ENCODE results near the gene BDKRB1.

BDKRB1 gene

DNA sequence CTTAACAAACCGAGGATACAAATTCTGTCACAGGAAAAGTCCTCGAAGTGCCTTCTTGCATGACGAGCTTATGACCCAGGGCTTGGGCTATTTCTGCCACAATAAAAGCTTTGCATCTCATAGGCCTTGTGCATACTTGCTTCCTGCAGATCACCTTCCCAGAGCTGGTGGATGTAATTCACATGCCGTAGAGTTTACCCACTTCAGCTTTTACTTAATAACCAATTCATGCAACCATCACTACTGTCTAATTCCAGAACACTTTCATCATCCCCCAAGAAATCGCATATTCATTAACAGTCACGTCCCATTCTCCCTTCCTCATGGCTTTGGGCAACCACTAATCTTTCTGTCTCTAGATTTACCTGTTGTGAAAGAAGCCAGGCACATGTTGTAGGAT is 9.0 kb upstream of the BDKRB1 start:
- Mint-ChIP-seq H3K27me3 (no peaks in the 10 kb centered on the region), H3K4me1 (no peaks in the 10 kb centered on the region), H3K27ac (no peak overlapping the region), H3K4me3 (no peak overlapping the region), H3K36me3 (no peaks in the 10 kb centered on the region), H3K9me3 (no peaks in the 10 kb centered on the region)

DNA sequence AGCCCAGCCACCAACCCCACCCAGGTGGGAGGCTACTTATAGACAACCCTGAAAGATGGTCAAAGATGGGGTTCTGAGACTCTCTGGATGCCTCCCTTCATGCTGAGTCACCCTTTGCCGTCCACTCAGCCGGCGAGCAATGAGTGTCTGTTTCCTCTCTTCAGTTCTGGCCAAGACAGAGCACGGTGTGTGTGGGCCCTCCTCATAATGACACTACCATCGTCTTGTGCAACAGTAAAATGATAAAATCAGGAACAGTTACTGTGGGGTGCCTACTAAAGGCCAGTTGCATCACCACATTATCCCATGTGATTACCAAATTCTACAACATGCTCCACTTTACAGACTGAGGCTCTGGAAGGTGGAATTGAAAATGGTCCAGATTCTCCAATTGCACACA is 7.0 kb upstream of the BDKRB1 start:
- no peak overlapping the region for H3K27ac Mint-ChIP-seq
- H3K4me3 Mint-ChIP-seq, result no peak overlapping the region
- peaks cover 2% of the 10 kb centered on the region for H3K27me3 Mint-ChIP-seq
- no peaks in the 10 kb centered on the region for H3K36me3 Mint-ChIP-seq
- no peaks in the 10 kb centered on the region for H3K4me1 Mint-ChIP-seq
- H3K9me3 Mint-ChIP-seq, result no peaks in the 10 kb centered on the region

DNA sequence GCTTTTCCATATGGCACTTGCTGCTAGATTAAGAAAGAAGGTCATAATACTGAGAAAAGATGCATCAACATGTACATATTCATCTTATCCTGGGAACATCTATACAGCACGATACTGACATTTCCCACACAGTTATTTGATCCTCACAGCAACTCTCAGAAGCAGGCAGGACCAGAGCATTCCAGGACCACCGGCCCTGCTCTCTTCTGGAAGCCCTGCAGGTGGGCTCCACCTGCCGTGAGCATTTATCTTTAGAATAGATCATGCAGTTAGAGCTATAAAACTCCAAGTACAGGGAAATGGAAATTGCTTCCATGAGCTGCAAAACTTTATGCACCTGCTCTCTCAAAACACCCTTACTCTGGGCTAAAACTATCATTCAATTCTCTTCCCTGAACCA is 5.5 kb upstream of the BDKRB1 start:
- Mint-ChIP-seq H3K27ac (no peak overlapping the region), H3K9me3 (no peaks in the 10 kb centered on the region), H3K27me3 (peaks cover 2% of the 10 kb centered on the region), H3K4me3 (no peak overlapping the region), H3K4me1 (no peaks in the 10 kb centered on the region), H3K36me3 (no peaks in the 10 kb centered on the region)

DNA sequence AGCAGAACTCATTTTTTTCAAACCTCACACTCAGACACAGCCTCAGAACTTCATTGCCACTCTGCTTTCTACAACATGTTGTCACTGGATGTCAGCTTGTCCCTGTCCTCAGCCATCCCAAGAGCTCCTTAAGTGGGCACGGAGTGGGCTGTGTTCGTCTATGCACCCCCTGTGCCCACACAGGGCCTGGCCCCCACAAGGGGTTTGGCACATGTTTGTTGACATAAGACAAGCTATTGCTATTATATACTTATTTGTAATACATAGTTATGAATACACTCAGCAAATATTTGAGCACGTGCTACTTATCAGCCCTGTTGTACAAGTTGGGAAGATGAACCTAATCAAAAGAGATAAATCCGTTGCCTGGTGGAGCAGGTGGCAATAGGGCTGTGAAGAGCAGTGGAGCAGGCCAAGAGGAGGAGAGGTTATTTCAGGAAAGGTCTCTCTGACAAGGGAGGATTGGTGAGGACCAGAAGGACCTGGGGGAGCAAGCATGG is 4.3 kb upstream of the BDKRB1 start:
- Mint-ChIP-seq H3K9me3 (no peaks in the 10 kb centered on the region), H3K27me3 (peaks cover 2% of the 10 kb centered on the region), H3K36me3 (no peaks in the 10 kb centered on the region), H3K4me1 (no peaks in the 10 kb centered on the region), H3K27ac (no peak overlapping the region), H3K4me3 (no peak overlapping the region)

DNA sequence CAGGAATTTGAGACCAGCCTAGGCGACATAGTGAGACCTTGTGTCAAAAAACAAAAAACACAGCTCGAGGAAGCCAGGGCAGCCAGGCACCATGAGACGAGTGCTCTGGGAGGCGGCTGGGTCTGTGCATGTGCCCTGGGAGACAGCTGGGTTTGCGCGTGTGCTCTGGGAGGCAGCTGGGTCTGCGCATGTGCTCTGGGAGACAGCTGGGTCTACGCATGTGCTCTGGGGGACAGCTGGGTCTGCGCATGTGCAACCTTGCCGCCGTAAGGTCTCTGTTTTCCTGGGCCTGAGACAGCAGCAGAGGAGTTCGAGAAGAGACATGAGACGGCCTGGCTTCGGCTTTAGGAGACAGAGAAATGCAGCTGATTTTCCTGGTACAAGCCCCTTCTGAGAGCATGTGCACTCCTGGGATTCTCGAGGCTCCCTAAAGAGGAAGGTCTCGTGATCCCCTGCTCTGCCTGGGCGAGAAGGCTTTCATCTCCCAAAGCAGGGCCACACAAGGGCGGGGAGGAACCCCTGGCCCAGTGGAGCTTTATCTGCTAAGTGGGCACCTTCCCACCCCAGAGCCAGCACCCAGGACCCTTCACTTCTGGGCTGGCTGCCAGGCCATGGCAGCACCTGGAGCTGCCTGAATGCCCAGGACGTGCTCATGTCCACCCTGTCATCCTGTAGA is 3.5 kb upstream of the BDKRB1 start:
- Mint-ChIP-seq H3K27ac (no peak overlapping the region), H3K4me3 (no peak overlapping the region), H3K4me1 (no peaks in the 10 kb centered on the region), H3K27me3 (peaks cover 2% of the 10 kb centered on the region), H3K9me3 (no peaks in the 10 kb centered on the region), H3K36me3 (no peaks in the 10 kb centered on the region)

DNA sequence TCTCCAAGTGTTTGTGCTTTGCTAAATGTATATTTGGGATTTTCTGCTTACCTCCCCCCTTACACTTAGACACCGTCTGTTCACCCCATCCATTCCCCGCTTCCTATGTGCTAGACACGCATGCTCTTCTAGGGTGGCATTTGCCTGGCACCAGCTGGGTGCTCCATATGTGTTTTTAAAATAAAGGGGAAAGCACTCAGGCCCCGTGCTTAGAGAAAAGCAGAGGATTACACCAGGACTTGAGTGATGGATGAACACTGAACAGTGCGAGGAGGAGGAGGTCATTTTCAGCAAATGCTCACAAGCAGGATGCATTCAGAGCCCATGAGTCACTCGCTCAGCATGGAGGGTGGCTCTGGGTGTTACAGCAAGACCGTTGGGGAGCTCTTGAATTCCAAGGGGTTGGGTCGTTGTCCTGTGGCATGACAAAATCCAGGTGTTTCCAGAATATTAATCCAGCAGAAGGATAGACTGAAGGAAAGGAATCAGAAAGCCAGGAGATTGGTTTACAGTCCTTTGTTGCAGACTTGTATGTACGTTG is 2.9 kb upstream of the BDKRB1 start:
- Mint-ChIP-seq H3K4me1 (no peaks in the 10 kb centered on the region), H3K27ac (no peak overlapping the region), H3K9me3 (no peaks in the 10 kb centered on the region), H3K36me3 (no peaks in the 10 kb centered on the region), H3K4me3 (no peak overlapping the region), H3K27me3 (peaks cover 4% of the 10 kb centered on the region)

DNA sequence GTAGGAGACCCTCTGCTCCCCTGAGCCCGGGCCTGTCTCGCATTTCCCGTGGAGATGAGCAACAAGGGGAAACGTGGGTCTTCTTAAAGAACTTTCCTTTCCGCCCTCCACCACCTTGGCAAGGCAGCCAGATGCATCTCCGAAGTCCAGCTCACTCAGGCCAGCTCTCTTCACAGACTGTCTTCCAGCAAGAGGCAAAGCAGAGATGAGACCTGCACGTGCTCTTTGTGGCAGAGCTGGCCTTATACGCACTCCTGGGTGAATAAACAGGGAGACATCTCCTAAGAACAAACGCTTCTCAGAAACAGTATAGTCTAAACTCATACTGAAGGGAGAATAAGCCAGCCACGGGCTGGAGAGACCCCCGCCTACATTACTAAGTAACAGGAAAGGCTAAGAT is 1.3 kb upstream of the BDKRB1 start:
- peaks cover 6% of the 10 kb centered on the region for H3K27me3 Mint-ChIP-seq
- no peak overlapping the region for H3K4me3 Mint-ChIP-seq
- no peak overlapping the region for H3K27ac Mint-ChIP-seq
- H3K36me3 Mint-ChIP-seq, result no peaks in the 10 kb centered on the region
- no peaks in the 10 kb centered on the region for H3K4me1 Mint-ChIP-seq
- no peaks in the 10 kb centered on the region for H3K9me3 Mint-ChIP-seq

DNA sequence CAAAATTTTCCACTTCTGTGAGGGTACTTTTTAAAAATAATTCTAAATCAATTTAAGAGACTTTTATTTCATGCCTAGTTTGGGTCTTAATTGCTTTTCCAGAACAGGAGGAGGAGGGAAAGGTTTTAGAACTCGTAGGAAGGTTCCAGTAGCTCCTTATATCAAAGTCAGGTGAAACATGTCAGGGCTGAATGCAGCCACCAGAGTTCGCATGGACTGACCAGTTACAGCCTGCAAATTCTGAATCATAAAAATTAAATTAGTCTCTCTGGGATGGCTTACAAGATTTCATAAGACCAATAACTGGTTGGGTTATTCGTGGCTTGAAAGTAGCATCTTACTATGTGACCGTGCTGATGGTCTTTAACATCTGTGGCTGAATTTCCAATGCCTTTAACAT is 397 bp downstream of the BDKRB1 start:
- H3K4me3 Mint-ChIP-seq, result no peak overlapping the region
- no peaks in the 10 kb centered on the region for H3K4me1 Mint-ChIP-seq
- no peak overlapping the region for H3K27ac Mint-ChIP-seq
- H3K27me3 Mint-ChIP-seq, result peaks cover 6% of the 10 kb centered on the region
- no peaks in the 10 kb centered on the region for H3K36me3 Mint-ChIP-seq
- H3K9me3 Mint-ChIP-seq, result no peaks in the 10 kb centered on the region

DNA sequence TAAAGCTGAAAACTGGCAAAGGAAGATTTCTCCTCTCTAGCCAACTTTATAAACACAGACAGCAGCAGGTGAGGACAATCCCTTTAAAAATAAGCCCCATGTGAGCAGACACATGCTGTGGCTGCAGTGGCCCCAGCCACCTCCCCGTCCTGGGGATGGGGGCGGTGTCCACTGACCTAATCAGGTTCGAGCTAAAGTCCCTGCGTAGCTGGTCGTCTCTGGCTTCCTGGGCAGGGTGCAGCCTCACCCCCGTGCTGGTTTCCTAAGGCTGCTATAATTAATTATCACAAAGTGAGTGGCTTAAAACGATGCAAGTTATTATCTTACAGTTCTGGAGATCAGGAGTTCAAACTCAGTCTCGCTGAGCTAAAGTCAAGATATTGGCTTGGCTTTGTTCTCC is 1.0 kb downstream of the BDKRB1 start:
- Mint-ChIP-seq H3K4me1 (no peaks in the 10 kb centered on the region), H3K27me3 (peaks cover 6% of the 10 kb centered on the region), H3K36me3 (no peaks in the 10 kb centered on the region), H3K27ac (no peak overlapping the region), H3K9me3 (no peaks in the 10 kb centered on the region), H3K4me3 (no peak overlapping the region)

DNA sequence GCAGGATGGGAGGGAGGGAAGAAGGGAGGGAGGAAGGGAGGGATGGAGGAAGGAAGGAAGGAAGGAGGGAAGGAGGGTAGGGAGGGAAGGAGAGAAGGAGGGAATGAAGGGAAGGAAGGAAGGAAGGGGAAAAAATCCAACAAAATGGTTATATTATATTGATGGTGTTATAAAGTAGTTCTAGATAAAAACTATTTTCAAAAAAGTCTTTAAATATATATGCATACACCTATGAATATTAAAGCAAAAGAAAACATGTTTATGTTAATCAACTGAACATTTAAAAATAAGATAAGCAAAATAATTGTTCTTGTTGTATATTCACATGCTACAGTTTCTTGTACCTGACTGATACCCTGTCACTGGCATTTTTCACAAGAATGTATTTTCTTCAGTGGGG is 1.9 kb downstream of the BDKRB1 start:
- no peaks in the 10 kb centered on the region for H3K36me3 Mint-ChIP-seq
- no peak overlapping the region for H3K4me3 Mint-ChIP-seq
- no peaks in the 10 kb centered on the region for H3K9me3 Mint-ChIP-seq
- no peaks in the 10 kb centered on the region for H3K4me1 Mint-ChIP-seq
- H3K27ac Mint-ChIP-seq, result no peak overlapping the region
- H3K27me3 Mint-ChIP-seq, result peaks cover 6% of the 10 kb centered on the region

DNA sequence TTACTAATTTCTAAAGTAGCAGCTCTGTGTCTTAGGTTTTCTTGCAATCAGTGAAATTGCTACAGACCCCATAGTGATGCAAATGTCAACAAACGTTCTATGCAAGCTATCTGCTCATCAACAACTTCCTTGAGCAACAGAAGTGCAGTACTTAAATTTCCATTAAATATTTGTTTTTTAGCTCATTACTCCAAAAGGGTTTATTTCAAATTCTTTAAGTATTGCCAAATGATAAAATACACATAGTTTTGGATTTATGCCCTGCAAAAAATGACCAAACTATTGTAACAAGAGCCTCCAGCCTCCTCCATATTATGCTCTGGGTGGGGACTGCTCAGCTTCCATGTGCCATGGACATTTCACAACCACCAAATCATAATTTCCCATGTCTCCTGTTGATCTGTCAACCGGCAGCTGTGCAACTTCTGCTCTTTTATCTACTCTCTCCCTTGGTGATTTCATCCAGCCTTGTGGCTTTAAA is 4.4 kb downstream of the BDKRB1 start:
- Mint-ChIP-seq H3K27me3 (peaks cover 3% of the 10 kb centered on the region), H3K36me3 (no peaks in the 10 kb centered on the region), H3K4me3 (no peak overlapping the region), H3K27ac (no peak overlapping the region), H3K9me3 (no peaks in the 10 kb centered on the region), H3K4me1 (no peaks in the 10 kb centered on the region)

DNA sequence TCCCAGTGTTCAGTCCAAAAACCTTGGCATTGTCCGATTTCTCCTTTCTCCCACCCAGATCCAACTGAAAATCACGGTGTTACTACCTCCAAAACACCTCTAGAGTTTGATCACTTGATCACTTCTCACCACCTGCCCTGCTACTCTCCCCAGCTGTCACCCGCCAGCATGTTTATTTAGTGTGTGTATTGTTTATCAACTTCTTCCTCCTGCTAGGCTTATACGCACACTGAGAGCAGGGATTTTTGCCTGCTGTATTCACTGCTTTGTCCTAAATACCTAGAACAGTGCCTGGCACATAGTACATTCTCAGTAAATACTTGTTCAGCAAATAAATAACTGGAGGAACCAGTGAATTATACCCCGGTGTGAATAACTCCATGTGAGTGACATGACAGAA is 5.0 kb downstream of the BDKRB1 start:
- no peak overlapping the region for H3K4me3 Mint-ChIP-seq
- peaks cover 3% of the 10 kb centered on the region for H3K27me3 Mint-ChIP-seq
- H3K36me3 Mint-ChIP-seq, result no peaks in the 10 kb centered on the region
- H3K9me3 Mint-ChIP-seq, result no peaks in the 10 kb centered on the region
- H3K27ac Mint-ChIP-seq, result no peak overlapping the region
- no peaks in the 10 kb centered on the region for H3K4me1 Mint-ChIP-seq

DNA sequence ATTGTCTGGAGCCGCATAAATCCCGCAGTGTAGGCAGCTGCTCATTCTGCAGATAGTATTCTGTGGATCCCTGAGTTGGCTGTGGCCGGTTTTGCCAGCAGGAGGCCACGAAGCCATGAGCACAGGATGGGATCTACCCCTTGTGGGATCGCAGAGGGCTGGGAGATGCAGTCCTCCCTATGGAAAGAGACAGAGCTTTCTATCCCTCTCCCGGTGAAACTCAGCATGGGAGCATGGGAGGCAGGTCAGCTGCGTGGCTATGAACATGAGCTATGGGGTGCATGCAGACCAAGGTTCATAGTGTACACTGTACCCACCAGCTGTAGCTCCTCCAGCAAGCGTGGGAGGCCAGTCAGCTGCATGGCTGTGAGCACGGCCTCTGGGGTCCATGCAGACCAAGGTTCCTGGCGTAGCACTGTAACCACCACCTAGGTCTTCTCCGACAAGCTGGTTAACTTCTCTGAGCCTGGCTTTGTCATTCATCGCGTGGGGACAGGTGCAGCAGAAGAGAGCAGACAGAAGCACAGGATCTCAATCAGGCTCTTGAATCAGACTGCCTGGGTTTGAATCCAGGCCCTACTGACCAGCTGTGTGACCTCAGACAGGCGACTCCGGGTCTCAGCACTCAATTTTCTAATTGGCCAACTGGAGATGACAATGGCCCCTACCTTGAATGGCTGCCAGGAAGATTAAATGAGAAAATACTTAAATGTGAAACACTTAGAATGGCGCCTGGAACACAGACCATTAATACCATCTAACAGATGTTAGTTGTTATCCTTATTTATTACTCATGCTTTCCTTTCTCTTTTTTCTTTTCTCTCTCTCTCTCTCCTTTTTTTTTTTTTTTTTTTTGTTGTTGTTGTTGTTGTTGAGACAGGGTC is 6.0 kb downstream of the BDKRB1 start:
- Mint-ChIP-seq H3K4me3 (no peak overlapping the region), H3K9me3 (no peaks in the 10 kb centered on the region), H3K36me3 (no peaks in the 10 kb centered on the region)

DNA sequence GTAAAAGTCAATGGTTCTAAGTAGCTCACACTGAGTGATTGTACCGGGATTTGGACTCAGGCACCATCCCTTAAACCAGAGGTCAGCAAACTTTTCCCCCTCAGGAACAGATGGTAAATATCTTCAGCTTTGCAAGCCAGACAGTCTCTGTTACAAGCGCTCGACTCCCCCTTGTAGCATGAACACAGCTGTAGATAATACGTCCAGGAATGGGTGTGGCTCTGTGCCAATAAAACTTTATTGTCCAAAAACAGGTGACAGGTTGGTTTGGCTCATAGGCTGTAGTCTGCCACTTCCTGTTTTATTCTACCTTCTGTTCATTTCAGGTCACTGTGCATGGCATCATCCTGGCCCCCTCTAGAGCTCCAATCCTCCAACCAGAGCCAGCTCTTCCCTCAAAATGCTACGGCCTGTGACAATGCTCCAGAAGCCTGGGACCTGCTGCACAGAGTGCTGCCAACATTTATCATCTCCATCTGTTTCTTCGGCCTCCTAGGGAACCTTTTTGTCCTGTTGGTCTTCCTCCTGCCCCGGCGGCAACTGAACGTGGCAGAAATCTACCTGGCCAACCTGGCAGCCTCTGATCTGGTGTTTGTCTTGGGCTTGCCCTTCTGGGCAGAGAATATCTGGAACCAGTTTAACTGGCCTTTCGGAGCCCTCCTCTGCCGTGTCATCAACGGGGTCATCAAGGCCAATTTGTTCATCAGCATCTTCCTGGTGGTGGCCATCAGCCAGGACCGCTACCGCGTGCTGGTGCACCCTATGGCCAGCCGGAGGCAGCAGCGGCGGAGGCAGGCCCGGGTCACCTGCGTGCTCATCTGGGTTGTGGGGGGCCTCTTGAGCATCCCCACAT is 7.6 kb downstream of the BDKRB1 start:
- Mint-ChIP-seq H3K4me1 (no peaks in the 10 kb centered on the region), H3K9me3 (no peaks in the 10 kb centered on the region), H3K36me3 (no peaks in the 10 kb centered on the region), H3K27me3 (peaks cover 1% of the 10 kb centered on the region), H3K4me3 (no peak overlapping the region), H3K27ac (no peak overlapping the region)

More for the DNA sequence above, 6.0 kb downstream of the BDKRB1 start:
- no peaks in the 10 kb centered on the region for H3K4me1 Mint-ChIP-seq
- H3K27me3 Mint-ChIP-seq, result peaks cover 3% of the 10 kb centered on the region
- no peak overlapping the region for H3K27ac Mint-ChIP-seq

DNA sequence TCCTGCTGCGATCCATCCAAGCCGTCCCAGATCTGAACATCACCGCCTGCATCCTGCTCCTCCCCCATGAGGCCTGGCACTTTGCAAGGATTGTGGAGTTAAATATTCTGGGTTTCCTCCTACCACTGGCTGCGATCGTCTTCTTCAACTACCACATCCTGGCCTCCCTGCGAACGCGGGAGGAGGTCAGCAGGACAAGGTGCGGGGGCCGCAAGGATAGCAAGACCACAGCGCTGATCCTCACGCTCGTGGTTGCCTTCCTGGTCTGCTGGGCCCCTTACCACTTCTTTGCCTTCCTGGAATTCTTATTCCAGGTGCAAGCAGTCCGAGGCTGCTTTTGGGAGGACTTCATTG is 8.2 kb downstream of the BDKRB1 start:
- no peaks in the 10 kb centered on the region for H3K4me1 Mint-ChIP-seq
- H3K27ac Mint-ChIP-seq, result no peak overlapping the region
- H3K36me3 Mint-ChIP-seq, result no peaks in the 10 kb centered on the region
- H3K4me3 Mint-ChIP-seq, result no peak overlapping the region
- H3K9me3 Mint-ChIP-seq, result no peaks in the 10 kb centered on the region
- H3K27me3 Mint-ChIP-seq, result peaks cover 1% of the 10 kb centered on the region

All from activated naive CD4-positive, alpha-beta T cell treated with anti-CD3 and anti-CD28 coated beads, Interleukin-2, amount 50 U/mL, for 24 hours (primary cell).